NCI-H2171 (cell line): ENCODE data around the gene FRMPD3.
"Not testable (repeated sequence)": the region's sequence is repeated elsewhere in the genome, so short reads cannot be mapped to it uniquely, and the experiment has no call there.

Experiments used
- DNase-seq: peaks from one replicate; lab custom pipeline; 2025; lab: John Stamatoyannopoulos, UW

The FRMPD3 gene

DNA sequence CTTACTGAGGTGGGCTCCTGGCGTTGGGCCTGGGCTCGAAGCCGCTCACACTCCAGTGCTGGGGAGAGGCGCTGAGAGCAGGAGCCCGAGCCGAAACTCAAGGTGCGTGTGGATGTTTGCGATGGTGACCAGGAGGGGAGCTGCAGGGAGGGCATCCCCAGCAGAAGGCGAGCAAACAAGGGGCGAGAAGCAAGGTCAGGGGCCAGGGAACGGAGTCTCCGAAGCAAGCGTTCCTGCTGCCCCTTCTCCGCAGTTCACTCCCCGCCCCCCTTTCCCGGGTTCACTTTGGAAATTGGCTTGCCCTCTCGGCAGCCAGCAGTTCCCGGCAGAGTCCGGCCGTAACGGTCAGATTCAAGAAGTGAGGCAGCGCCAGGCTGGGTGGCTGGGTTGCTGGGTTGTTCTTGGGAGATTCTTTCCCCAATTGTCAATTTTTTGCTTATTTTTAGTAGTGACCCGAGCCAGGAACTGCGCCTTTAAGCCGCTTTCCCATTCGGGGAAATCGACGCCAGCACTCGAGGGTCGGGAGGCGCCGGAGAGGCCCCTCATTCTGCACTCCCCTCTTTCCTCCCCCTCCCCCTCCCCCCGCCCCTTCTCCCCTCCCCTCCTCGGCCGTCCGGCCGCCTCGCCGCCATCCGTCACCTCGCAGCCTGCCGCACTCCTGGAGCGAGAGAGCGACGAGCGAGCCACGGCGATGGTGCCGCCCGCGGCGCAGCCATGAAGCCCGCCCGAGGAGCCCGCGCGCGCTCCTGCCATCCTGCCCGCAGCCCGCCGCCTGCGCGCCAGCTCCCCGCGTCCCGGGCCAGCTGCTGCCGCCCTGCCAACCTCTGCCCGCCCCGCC, at the start of gene FRMPD3:
FRMPD3 (plus strand) TSS at position 655 of the 838 bp plus-strand sequence. CDS start 76,937 bp downstream, outside the sequence.
- DNase-seq: no peak

DNA sequence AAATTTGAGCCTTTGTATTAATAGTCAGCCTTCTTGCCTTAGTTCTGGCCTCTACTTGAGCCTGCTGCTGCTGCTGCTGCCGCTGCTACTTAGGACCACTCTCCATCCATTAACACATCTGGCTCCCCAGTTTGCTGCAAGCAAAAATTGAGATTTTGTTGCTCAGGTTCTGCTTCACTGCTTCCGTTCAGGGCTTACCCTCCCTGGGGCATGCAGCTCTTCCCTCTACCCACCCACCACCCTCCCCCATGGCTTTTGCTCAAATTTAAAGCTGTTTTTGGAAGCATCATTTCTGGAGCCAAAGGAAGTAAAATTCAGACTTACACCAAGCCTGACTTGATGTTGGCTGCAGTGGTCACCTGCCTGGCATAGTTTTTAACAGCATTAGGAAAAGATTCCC, 28.9 kb upstream of the FRMPD3 start:
- DNase-seq: no peak

DNA sequence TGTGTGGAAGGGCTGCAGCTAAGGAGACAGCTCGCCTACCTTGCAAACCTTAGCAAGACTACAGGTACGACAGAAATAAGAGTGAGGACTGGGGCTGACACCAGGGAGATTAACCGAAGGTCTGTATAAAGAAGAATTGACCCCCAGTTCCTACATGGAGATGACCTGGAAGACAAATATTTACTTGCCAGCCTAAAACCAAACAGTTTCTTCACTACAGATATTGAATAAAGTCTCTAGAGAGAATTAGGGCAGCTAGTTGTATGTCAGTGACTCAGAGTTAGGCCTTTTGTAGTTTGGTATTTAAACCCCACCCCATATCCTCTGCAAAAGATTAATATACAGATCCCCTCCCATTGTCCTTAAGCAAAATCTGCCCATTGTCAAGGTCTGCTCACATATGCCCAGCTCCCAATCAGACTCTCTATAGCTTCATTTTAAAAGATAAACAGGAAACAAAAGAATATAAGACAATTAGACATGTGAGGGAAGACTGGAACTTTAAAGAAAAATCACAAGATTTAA, 28.1 kb upstream of the FRMPD3 start:
- DNase-seq: no peak

DNA sequence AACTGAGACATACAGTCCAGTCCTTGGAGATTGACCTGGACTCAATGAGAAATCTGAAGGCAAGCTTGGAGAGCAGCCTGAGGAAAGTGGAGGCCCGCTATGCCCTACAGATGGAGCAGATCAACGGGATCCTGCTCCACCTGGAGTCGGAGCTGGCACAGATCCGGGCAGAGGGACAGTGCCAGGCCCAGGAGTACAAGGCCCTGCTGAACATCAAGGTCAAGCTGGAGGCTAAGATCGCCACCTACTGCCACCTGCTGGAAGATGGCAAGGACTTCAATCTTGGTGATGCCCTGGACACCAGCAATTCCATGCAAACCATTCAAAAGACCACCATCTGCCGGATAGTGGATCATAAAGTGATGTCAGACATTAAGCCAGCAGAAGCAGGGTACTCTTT, 20.4 kb upstream of the FRMPD3 start:
- no peak for DNase-seq

GRCh38 chrX:107440187-107440586, 9.3 kb upstream of the FRMPD3 start:
- DNase-seq: no peak

- DNase-seq: no peak
Observed at GRCh38 chrX:107440692-107441091, 8.8 kb upstream of the FRMPD3 start.

GRCh38 chrX:107442914-107443527, 6.4 kb upstream of the FRMPD3 start:
- DNase-seq: no peak

GRCh38 chrX:107445146-107445545, 4.3 kb upstream of the FRMPD3 start:
- no peak for DNase-seq

DNA sequence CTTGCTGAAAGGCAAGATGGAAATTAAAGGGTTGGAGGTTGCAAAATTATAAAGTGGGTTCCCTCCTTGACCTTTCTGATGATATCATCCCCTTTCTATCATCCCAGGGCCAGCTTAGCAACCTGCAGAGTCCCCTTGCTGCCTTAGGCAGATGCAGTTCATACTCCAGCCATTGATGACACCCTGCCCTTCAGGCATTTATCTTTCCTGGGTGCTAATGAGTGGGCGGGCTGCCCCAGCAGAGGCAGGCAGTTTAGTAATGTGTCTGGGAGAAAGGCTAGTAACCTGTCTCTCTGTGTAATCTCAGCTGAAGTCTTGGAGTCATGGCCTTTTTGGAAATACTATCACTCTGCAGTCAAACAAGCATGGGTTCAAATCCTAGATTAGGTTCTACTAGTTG, 3.8 kb upstream of the FRMPD3 start:
- no peak for DNase-seq

DNA sequence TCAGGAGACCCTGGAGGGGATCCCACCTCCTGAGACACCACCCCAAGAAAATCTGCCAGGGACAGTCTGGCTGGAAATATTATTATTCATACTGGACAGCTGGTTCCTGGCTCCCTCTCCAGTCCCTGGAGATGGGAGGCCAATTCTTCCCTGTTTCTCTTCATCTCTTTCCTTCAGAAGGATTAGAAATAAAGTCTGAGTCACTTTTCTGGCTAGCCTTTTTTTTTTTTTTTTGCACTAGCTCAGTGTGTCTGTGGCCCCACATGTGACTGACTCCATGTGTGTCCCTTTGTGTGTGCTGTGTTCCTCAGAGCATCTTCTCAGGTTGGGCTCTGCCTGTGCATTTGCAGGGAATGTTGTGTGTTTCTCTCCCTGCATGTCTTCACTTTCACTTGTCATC, 1.8 kb upstream of the FRMPD3 start:
- no peak for DNase-seq

- DNase-seq: no peak
Observed at GRCh38 chrX:107448625-107448997, 841 bp upstream of the FRMPD3 start.

DNA sequence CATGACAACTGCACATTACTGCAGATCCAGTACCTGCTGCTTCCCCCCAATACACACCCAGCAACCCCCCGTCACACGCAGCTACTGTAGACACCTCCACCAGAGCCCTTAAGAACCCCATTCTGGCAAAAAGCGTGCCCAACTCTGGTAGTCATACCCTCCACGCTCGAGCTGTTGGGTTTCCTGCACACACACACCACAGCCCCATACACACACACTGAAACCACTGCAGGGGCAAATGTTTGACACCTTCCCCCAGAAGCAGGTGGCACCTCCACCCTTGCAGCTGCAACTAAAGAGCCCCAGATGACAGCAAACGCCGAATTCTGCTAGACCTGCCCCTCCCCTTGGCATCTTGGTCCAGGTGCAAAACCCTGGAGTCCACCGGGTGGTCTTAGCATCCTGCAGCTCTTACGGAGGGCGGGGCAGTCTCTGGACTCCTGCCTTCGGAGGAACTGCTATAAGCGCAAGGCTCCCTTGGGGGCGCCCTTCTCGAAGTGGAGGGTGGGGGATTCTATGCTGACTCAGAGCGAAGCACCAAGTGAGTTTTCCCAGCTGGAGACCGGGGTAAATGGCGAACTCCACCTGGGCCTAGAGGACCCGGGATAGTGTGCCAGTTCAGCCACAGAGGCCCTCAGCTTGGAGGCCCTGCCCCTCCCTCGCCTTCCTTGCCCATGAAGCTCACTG, 1.5 kb downstream of the FRMPD3 start:
- no peak for DNase-seq

DNA sequence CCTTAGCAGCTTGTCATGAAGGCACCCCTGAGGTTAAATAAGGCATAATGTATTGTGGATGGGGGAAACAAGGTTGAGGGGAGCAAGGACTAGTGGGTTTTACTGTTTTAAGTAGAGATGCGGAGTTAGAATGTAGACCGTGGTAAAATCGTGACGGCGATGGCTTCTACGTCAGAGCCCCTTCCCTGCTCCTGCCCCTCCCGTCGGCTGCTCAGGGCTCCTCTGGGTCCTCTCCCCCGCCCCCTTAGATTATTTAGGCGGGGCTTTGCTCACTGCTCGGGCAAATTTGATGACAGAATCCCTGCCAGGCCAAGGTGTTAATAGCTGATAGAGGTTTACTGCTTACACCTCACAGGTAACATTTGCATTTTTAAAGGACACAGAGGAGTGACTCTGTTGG, 2.3 kb downstream of the FRMPD3 start:
- no peak for DNase-seq

GRCh38 chrX:107452581-107452980, 3.1 kb downstream of the FRMPD3 start:
- DNase-seq: no peak

GRCh38 chrX:107454302-107454701, 4.8 kb downstream of the FRMPD3 start:
- DNase-seq: no peak

GRCh38 chrX:107457289-107457688, 7.8 kb downstream of the FRMPD3 start:
- DNase-seq: no peak

- DNase-seq: no peak
Observed at GRCh38 chrX:107465932-107466620, 16.6 kb downstream of the FRMPD3 start.

DNA sequence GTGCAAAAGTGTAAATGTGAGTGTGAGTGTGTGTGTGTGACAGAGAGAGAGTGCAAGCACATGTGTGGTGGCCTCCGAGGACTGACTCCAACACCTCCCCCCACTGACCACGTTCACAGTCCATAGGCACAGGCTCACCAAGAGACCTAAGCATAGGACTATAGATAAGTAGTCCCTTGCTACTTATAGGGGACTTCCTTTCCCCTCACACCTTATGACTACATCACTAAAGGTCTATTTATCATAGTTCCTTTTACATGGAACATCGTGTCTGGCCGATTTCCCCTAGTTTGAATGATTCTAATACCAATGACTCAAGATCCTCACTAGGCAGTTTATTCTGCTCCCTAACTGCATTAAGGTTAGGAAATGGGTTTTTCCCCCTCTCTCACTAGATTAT, 17.8 kb downstream of the FRMPD3 start:
- DNase-seq: no peak

GRCh38 chrX:107470198-107470597, 20.7 kb downstream of the FRMPD3 start:
- DNase-seq: no peak

DNA sequence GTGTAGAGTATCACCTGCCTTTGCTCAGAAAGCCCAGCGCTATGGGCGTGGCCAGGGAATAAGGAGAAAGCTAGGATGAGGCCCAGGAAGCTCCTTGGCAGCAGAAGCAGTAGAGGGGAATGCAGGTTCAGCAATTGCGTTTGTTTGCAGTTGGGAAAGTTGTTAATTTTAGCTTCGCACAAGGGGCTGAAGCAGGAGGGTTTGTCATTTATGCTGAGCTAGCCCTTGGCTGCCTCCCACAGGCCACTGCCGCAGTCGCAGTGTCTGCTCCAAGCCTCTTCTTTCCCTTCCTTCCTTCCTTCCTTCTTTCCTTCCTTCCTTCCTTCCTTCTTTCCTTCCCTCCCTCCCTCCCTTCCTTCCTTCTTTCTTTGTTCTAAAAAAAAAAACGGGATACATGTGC, 21.5 kb downstream of the FRMPD3 start:
- no peak for DNase-seq

DNA sequence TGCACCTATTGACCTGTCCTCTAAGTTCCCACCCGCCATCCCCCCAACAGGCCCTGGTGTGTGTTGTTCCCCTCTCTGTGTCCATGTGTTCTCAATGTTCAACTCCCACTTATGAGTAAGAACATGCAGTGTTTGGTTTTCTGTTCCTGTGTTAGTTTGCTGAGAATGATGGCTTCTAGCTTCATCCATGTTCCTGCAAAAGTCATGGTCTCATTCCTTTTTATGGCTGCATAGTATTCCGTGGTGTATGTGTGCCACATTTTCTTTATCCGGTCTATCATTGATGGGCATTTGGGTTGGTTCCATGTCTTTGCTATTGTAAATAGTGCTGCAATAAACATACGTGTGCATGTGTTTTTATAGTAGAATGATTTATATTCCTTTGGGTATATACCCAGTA, 22.0 kb downstream of the FRMPD3 start:
- not testable (repeated sequence) for DNase-seq

DNA sequence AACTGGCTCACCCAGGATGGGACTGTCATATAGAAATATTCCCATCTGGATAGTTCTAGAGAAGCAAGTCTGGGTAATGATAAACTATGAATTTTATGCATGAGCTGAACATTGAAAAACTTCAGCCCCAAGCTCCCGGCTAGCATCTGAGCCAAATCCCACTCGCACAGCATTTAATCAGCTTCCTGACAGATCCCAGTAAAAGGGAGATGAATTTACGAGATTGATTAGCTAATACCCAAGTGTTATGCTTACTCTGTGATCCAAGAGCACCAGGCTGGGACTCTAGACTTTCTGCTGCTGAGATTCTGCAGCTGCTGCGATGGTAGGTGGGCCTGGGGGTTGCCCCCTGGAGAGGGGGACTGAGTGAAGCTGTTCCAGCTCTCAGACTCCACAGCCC, 28.0 kb downstream of the FRMPD3 start:
- no peak for DNase-seq
